ENCODE measurements around the gene POP7. TPM values are rescaled to one million over a fixed set of nuclear protein-coding genes. Genes with fewer than 3 reads are reported as not detected.

POP7 gene
- total RNA-seq = 32.2 and 39.6 TPM in 2 replicates

DNA sequence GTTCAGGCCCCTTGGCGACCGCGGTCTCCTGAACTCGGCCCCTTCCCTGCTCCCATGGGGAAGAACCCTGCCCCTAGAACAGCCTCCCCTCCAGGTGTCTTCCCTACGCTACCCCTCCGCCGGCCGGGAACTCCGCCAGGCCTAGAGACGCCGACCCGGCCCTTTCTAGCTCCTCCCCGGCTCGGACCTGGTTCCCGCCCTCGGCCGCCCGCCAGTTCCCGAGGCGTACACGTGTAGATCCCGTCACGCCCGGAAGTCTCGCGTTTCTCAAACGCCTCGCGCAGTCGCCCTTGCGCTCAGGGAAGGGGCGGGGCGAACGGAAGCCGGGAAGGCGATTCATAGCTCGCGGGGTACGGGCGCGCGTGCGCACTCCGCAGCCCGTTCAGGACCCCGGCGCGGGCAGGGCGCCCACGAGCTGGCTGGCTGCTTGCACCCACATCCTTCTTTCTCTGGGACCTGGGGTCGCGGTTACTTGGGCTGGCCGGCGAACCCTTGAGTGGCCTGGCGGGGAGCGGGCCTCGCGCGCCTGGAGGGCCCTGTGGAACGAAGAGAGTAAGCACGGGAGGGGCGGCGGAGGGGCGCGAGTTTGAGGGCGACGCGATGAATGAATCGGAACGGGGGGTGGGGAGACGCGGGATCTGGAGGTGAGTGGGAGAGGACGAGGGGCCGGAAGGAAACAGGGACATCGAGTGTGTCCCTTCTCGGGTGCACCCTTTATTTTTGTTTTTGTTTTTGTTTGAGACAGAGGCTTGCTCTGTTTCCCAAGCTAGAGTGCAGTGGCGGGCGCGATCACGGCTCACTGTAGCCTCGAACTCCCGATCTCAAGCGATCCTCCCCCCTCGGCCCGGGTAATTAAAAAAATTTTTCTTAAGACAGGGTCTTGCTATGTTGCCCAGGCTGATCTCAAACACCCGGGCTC, at the start of gene POP7:
TSS of gene POP7 (plus strand) at position 369 of the 919 bp plus-strand sequence. CDS start 710 bp downstream, outside the sequence.

GRCh38 chr7:100673302-100673941, 32.5 kb upstream of the POP7 start, which contains the start of gene GNB2:
TSS of gene GNB2 (plus strand) at chr7:100673740. CDS start at chr7:100676266, 2,526 bp downstream.

DNA sequence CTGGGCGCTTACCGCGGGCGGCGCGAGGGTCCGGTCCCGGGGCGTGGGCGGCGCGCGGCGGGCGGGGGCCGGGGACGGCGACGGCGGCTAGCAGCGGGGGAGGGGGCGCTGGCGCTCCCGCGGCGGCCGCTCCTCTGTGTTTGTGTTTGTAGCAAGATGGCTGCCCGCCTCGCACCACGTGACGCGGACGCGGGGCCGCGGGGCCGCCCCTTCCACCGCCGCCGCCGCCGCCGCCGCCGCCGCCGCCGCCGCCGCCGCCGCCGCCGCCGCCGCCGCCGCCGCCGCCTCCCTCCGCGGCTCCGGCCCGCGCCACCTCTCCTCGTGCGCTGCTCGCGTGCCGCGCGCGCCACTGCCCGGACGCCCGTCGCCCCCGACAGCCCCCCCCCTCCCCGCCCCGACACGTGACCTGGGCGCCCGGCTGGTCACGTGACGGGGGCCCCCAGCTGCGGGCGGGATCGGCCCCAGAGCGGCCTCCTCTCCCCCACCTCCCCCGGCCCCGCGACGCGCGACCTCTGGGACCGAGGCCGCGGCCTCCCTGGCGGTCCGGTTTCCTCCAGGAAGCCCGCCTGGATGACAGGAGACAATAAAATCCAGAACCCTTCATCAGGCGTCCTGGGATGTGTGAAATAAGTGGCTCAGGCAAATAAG, 11.7 kb upstream of the POP7 start, which contains the start of gene GIGYF1:
TSS of gene GIGYF1 (minus strand) at position 153 of the 648 bp plus-strand sequence. CDS start 6,012 bp downstream, outside the sequence.

GRCh38 chr7:100720279-100720670, 14.4 kb downstream of the POP7 start, which contains the start of gene EPO:
TSS of gene EPO (plus strand) at chr7:100720468. CDS start at chr7:100720981, 513 bp downstream.

Other genes with a start within 250 kb of the POP7 start
- 0.34 and 0.43 TPM in 2 replicates for gene SPACDR, start 241.9 kb upstream of the POP7 start, total RNA-seq
- gene TSC22D4, start 226.9 kb upstream of the POP7 start, total RNA-seq = 12.0 and 22.6 TPM in 2 replicates
- 0.34 and 0.64 TPM in 2 replicates for gene NYAP1, start 222.2 kb upstream of the POP7 start, total RNA-seq
- gene AGFG2, start 166.9 kb upstream of the POP7 start, total RNA-seq = 3.4 and 6.7 TPM in 2 replicates
- gene SAP25, start 132.2 kb upstream of the POP7 start, total RNA-seq = not detected in 2 replicates
- 5.1 and 8.5 TPM in 2 replicates for gene LRCH4, start 120.0 kb upstream of the POP7 start, total RNA-seq
- gene FBXO24, start 119.8 kb upstream of the POP7 start, total RNA-seq = 0.21 and 0.34 TPM in 2 replicates
- gene PCOLCE, start 103.8 kb upstream of the POP7 start, total RNA-seq = 0.57 TPM in 1 of 2 replicates, not detected in the other
- gene MOSPD3, start 93.6 kb upstream of the POP7 start, total RNA-seq = 1.0 and 3.1 TPM in 2 replicates
- under 0.01 and 0.14 TPM in 2 replicates for gene TFR2, start 64.6 kb upstream of the POP7 start, total RNA-seq
- gene ACTL6B, start 49.7 kb upstream of the POP7 start, total RNA-seq = not detected in 2 replicates
- gene GNB2, start 32.4 kb upstream of the POP7 start, total RNA-seq = 82.7 and 130 TPM in 2 replicates
- 10.3 and 16.4 TPM in 2 replicates for gene GIGYF1, start 11.9 kb upstream of the POP7 start, total RNA-seq
- not detected in 2 replicates for gene EPO, start 14.3 kb downstream of the POP7 start, total RNA-seq
- not detected in 2 replicates for gene ZAN, start 27.5 kb downstream of the POP7 start, total RNA-seq
- gene EPHB4, start 121.4 kb downstream of the POP7 start, total RNA-seq = 125 and 255 TPM in 2 replicates
- 11.3 and 13.5 TPM in 2 replicates for gene SLC12A9, start 146.6 kb downstream of the POP7 start, total RNA-seq
- gene TRIP6, start 161.3 kb downstream of the POP7 start, total RNA-seq = 47.5 and 64.7 TPM in 2 replicates
- 22.6 and 35.6 TPM in 2 replicates for gene SRRT, start 169.0 kb downstream of the POP7 start, total RNA-seq
- 3.8 and 7.9 TPM in 2 replicates for gene UFSP1, start 183.6 kb downstream of the POP7 start, total RNA-seq
- gene ACHE, start 189.8 kb downstream of the POP7 start, total RNA-seq = under 0.01 and 0.28 TPM in 2 replicates
- not detected in 2 replicates for gene MUC3A, start 243.4 kb downstream of the POP7 start, total RNA-seq